Measurements from ENCODE around the gene OR1K1. TPM values are rescaled to one million over a fixed set of nuclear protein-coding genes. Genes with fewer than 3 reads are reported as not detected.

OR1K1 gene
- total and polyA plus RNA-seq, 2 of the 13 experiments (the other 11 are each of a cell fraction or from before 2014, with no cell fraction given), result not detected

- peaks cover 16% of the 10 kb centered on the region for H3K4me1 ChIP-seq (ENCODE audit: insufficient read depth, low read length)
- intact Hi-C loops (cut with micrococcal nuclease; ENCODE audit: unreplicated experiment), result no loop called here
- ATAC-seq (no peak), DNase-seq (ENCODE audit: low spot score) (no peak), FAIRE-seq (no peak)
- no TSS peak for BruUV-seq (replicated peaks)
- in situ Hi-C loops (cut with HindIII; ENCODE audit: extremely low pct_ligation_motif_present, low pct_unique_long_range_greater_than_20kb), result loop anchor here (25.0 kb wide), 1 partner anchor 460 kb away; the partner anchor contains the start of gene PTGS1
- peaks cover 13 to 47% of the 10 kb centered on the region in 2 experiments for H3K36me3 ChIP-seq (replicated peaks in 1 of 2; ENCODE audit: control insufficient read depth in 1 of 2, insufficient read depth in 2 of 2, low read length in 2 of 2)
- H3K4me3 ChIP-seq (replicated peaks in 1 of 3; ENCODE audit: insufficient read depth in 1 of 3, low read depth in 2 of 3, low read length in 3 of 3), result no peak overlapping the region
- H3K9me3 ChIP-seq (ENCODE audit: low read length), result no peaks in the 10 kb centered on the region
- no peak overlapping the region for H2AFZ ChIP-seq (ENCODE audit: low read length)
- peaks cover 3% of the 10 kb centered on the region; the same call in 1 of the 2 replicates for H4K20me1 ChIP-seq (ENCODE audit: insufficient read depth, low read length)
- peaks cover 21% of the 10 kb centered on the region for H3K79me2 ChIP-seq (ENCODE audit: insufficient read depth, low read length)
- TF ChIP-seq HOXA5 (CRISPR knock-in tag; IDR thresholded peaks at IDR 0.05) (no peak), ZNF451 (CRISPR knock-in tag; IDR thresholded peaks at IDR 0.05) (no peak), ZZZ3 (CRISPR knock-in tag; IDR thresholded peaks at IDR 0.05; ENCODE audit: borderline replicate concordance) (no peak)
- no peak overlapping the region for H3K27ac ChIP-seq (ENCODE audit: extremely low read length, insufficient read depth, low read length)
- POLR2A ChIA-PET, result no interaction called here
- CTCF ChIA-PET (ENCODE audit: low intra/inter-chr PET ratio, low total read pairs), result no interaction called here
- H3K9ac ChIP-seq (ENCODE audit: insufficient read depth, low read depth, low read length), result no peak overlapping the region
- H3K4me2 ChIP-seq (ENCODE audit: low read depth, low read length), result no peak overlapping the region
- WGBS (ENCODE audit: low lambda C conversion rate), result 93% methylated on average over 6 of the region's 6 CpGs
- H3K27me3 ChIP-seq (ENCODE audit: control insufficient read depth in 1 of 2, insufficient read depth in 2 of 2, low read length in 2 of 2), result no peaks in the 10 kb centered on the region
These were observed 22.1 kb downstream of the OR1K1 start for GRCh38 chr9:122822056-122822455.

GRCh38 chr9:122822938-122823337 lies 23.0 kb downstream of the OR1K1 start:
- H3K79me2 ChIP-seq (ENCODE audit: insufficient read depth, low read length), result peaks cover 30% of the 10 kb centered on the region
- intact Hi-C loops (cut with micrococcal nuclease; ENCODE audit: unreplicated experiment) (no loop called here), in situ Hi-C loops (cut with HindIII; ENCODE audit: extremely low pct_ligation_motif_present, low pct_unique_long_range_greater_than_20kb) (loop anchor here (25.0 kb wide), 1 partner anchor 461 kb away; the partner anchor contains the start of gene PTGS1)
- no TSS peak for BruUV-seq (replicated peaks)
- H4K20me1 ChIP-seq (ENCODE audit: insufficient read depth, low read length), result peaks cover 3% of the 10 kb centered on the region
- no peak overlapping the region for H3K4me3 ChIP-seq (replicated peaks in 1 of 3; ENCODE audit: insufficient read depth in 1 of 3, low read depth in 2 of 3, low read length in 3 of 3)
- POLR2A ChIA-PET, result no interaction called here
- CTCF ChIA-PET (ENCODE audit: low intra/inter-chr PET ratio, low total read pairs), result no interaction called here
- ATAC-seq, result no peak
- peaks cover 13 to 44% of the 10 kb centered on the region in 2 experiments for H3K36me3 ChIP-seq (replicated peaks in 1 of 2; ENCODE audit: control insufficient read depth in 1 of 2, insufficient read depth in 2 of 2, low read length in 2 of 2)
- H3K4me1 ChIP-seq (ENCODE audit: insufficient read depth, low read length), result peaks cover 20% of the 10 kb centered on the region
- no peaks in the 10 kb centered on the region for H3K9me3 ChIP-seq (ENCODE audit: low read length)
- no peak overlapping the region for H3K9ac ChIP-seq (ENCODE audit: insufficient read depth, low read depth, low read length)
- no peak overlapping the region for H2AFZ ChIP-seq (ENCODE audit: low read length)
- H3K27ac ChIP-seq (ENCODE audit: extremely low read length, insufficient read depth, low read length), result no peak overlapping the region
- WGBS (ENCODE audit: low lambda C conversion rate), result 100% methylated on average over 4 of the region's 4 CpGs
- FAIRE-seq, result no peak
- DNase-seq (ENCODE audit: low spot score), result no peak
- no peaks in the 10 kb centered on the region; a peak in 1 of 5 replicates for H3K27me3 ChIP-seq (ENCODE audit: control insufficient read depth in 1 of 2, insufficient read depth in 2 of 2, low read length in 2 of 2)
- no peak for TF ChIP-seq PHB2 (IDR thresholded peaks at IDR 0.05; ENCODE audit: partially characterized antibody)
- no peak for TF ChIP-seq FOXA3 (CRISPR knock-in tag; IDR thresholded peaks at IDR 0.05)
- TF ChIP-seq SUZ12 (IDR thresholded peaks at IDR 0.05; ENCODE audit: low read depth, low read length), result no peak
- no peak for TF ChIP-seq ATF3 (CRISPR knock-in tag; IDR thresholded peaks at IDR 0.05)
- TF ChIP-seq YEATS4 (CRISPR knock-in tag; IDR thresholded peaks at IDR 0.05; ENCODE audit: borderline replicate concordance), result no peak
- no peak for TF ChIP-seq SP5 (CRISPR knock-in tag; IDR thresholded peaks at IDR 0.05; ENCODE audit: borderline replicate concordance, low read depth)
- no peak for TF ChIP-seq ZNF496 (CRISPR knock-in tag; IDR thresholded peaks at IDR 0.05; ENCODE audit: insufficient replicate concordance)
- no peak for TF ChIP-seq ZNF432 (CRISPR knock-in tag; IDR thresholded peaks at IDR 0.05; ENCODE audit: borderline replicate concordance)
- no peak for TF ChIP-seq FOXA1 (IDR thresholded peaks at IDR 0.05)
- no peak for TF ChIP-seq FOXA1 (CRISPR knock-in tag; IDR thresholded peaks at IDR 0.05)
- TF ChIP-seq TCF7L2 (IDR thresholded peaks at IDR 0.05; ENCODE audit: low read depth, low read length), result no peak
- no peak overlapping the region for H3K4me2 ChIP-seq (ENCODE audit: low read depth, low read length)

Data from HepG2 (cell line).